Activated CD4-positive, alpha-beta T cell treated with anti-CD3 and anti-CD28 coated beads, Interleukin-2, amount 50 U/mL, for 48 hours (primary cell): ENCODE measurements around the gene OR5A2.
"Not testable (repeated sequence)": the region's sequence is repeated elsewhere in the genome, so short reads cannot be mapped to it uniquely, and the experiment has no call there.

Experiments
- DNase-seq, 2 experiments: peaks; one replicate each; pipeline ENCODE4 v3.0.0-alpha.2; 2020

OR5A2 gene

GRCh38 chr11:59426361-59427067 is at the start of gene OR5A2:
Gene OR5A2, minus strand, starts transcription at chr11:59426413. Its CDS starts 3,460 bp downstream, at chr11:59422953.
- no peak for DNase-seq

GRCh38 chr11:59475176-59475575 is 49.0 kb upstream of the OR5A2 start:
- no peak for DNase-seq

GRCh38 chr11:59473015-59473414 is 46.8 kb upstream of the OR5A2 start, which contains the start of gene OR4D10:
Gene OR4D10, plus strand, starts transcription at chr11:59473315. Its CDS starts 4,115 bp downstream, at chr11:59477430.
- no peak for DNase-seq

GRCh38 chr11:59463190-59463641 is 37.0 kb upstream of the OR5A2 start:
- no peak for DNase-seq

DNA sequence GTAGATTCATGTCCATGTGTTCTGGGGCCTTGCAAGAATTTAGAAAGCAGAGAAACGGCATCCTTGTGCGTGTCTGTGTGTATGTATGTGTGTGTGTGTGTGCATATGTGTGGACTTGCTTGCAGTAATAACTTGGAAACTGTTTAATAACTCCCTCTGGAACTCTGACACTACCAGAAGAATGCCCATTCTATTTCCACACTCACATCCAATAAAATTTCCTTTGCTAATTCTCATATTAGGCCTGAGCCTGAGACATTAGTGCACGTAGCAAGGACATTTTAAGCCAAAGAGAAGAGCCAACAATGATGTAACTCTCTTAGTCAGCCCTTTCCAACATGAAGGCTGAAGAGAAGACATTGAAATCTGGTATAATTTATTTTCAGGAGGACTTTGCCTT is 33.7 kb upstream of the OR5A2 start:
- no peak for DNase-seq

GRCh38 chr11:59456661-59457060 is 30.4 kb upstream of the OR5A2 start, which contains the start of gene OR4D6:
Gene OR4D6, plus strand, starts transcription at chr11:59456961. Its CDS starts 0 bp downstream, at chr11:59456961.
- no peak for DNase-seq

DNA sequence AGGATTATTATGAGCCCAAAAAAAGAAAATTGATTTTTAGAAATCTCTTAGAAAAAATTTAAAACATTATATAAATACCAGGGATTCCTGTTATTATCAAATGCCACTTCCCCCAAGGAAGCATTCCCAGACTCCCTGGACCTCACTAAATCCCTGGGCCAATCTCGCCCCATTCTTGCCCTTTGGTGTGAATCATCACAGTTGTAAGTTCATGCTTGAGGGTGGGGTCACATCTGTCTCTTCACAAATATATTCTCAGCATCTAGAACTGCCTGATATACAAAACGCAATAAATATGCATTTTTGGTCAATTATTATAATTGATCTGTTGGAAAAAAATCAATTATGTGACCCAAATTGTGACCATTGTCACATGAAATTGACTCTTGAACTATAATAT is 22.3 kb upstream of the OR5A2 start:
- no peak for DNase-seq

- DNase-seq: not testable (repeated sequence)
Observed at GRCh38 chr11:59445624-59446023, 19.4 kb upstream of the OR5A2 start.

DNA sequence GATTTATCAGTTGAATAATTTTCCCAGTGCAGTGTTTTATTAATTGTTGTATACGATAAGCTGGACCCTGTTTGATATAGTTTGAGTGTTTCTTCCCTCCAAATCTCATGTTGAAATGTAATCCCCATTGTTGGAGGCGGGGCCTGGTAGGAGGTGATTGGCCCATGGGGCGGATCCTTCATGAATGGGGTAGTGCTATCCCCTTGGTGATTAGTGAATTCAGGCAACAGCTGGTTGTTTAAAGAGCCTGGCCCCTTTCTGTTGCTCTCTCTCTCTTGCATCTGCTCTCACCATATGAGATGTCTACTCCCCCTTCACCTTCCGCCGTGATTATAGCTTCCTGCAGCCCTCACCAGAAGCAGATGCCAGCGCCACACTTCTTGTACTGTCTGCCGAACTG is 11.6 kb upstream of the OR5A2 start:
- DNase-seq: no peak

GRCh38 chr11:59436169-59436568 is 10.0 kb upstream of the OR5A2 start, which contains the start of gene OR5A1:
Gene OR5A1, plus strand, starts transcription at chr11:59436469. Its CDS starts 6,700 bp downstream, at chr11:59443169.
- DNase-seq: no peak

GRCh38 chr11:59429924-59430516 is 3.8 kb upstream of the OR5A2 start:
- peak in 1 of 2 experiments; percentile 13 for DNase-seq

GRCh38 chr11:59427068-59427382 is 812 bp upstream of the OR5A2 start:
- no peak for DNase-seq

DNA sequence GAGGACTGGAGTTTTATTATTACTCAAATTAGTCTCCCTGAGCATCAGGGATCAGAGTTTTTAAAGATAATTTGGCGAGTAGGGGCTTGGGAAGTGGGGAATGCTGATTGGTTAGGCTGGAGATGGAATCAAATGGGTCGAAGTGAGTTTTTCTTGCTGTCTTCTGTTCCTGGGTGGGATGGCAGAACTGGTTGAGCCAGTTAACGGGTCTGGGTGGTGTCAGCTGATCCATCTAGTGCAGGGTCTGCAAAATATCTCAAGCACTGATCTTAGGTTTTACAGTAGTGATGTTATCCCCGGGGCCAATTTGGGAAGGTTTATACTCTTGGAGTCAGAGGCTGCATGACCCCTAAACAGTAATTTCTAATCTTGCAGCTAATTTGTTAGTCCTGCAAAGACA is 1.1 kb downstream of the OR5A2 start:
- no peak for DNase-seq

DNA sequence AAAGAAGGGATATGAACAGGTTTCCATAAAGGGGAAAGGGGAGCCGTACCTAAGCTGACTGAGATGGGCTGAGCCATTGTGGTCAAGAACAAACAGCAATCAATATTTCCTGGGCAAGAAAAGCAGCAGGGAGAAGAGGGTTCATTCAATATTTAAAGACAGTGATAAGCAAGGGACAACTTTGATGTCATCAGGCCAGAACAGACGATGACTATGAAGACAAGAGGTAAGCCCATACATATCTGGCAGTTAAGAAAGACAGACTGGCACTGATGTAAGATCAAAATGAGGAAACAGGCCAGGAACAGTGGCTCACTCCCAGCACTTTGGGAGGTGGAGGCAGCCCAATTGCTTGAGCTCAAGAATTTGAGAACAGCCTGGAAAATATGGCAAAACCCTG is 2.4 kb downstream of the OR5A2 start:
- no peak for DNase-seq

DNA sequence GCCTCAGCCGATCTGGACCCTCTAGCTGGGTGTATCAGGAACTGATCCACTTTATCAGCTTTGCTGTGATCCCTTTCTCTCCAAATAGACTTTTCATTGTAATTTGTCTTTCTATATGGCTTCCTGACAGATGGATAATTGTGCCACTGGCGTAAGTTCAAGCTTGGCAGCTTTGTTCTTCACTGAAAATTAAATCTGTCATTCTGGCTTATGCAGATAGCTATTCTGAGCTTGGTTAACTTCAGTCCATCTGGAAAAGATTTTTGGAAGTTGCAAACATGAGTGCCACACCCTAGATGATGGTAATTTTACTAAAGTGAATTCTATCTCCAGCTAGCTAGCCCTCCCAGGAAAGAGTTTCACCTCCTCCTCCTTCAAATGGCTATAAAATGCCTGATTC is 8.1 kb downstream of the OR5A2 start:
- no peak for DNase-seq

- DNase-seq: no peak
Observed at GRCh38 chr11:59417023-59417422, 9.2 kb downstream of the OR5A2 start.

GRCh38 chr11:59416613-59417012 is 9.6 kb downstream of the OR5A2 start:
- DNase-seq: no peak

DNA sequence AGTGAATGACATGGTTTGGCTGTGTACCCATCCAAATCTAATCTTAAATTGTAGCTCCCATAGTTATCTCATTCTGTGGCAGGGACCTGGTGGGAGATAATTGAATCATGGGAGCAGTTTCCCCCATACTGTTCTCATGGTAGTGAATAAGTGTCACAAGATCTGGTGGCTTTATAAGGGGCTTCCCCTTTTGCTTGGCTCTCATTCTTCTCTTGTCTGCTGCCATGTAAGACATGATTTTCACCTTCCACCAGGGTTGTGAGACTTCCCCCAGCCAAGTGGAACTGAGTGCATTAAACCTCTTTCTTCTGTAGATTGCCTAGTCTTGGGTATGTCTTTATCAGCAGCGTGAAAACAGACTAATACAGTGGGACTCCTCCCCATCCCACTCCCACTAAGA is 11.1 kb downstream of the OR5A2 start:
- no peak for DNase-seq

DNA sequence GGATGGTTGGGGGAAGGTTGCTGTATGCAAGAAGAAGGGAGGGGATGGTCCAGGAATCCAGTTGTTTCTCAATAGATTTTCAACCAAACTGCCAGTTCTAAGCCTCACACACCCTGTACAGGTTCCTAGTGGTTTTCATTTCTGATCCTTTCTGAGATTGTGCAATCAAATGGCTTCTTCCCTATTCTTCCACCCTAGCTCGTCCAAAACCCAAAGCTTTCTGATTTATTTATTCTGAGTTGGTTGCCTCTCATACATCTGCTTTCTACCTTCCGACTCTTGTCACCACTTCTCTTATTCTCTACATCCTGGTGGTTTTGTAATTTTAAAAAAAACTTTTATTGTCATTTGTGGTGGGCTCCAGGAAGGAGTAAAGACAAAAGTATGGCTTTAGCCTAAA is 12.6 kb downstream of the OR5A2 start:
- DNase-seq: no peak

DNA sequence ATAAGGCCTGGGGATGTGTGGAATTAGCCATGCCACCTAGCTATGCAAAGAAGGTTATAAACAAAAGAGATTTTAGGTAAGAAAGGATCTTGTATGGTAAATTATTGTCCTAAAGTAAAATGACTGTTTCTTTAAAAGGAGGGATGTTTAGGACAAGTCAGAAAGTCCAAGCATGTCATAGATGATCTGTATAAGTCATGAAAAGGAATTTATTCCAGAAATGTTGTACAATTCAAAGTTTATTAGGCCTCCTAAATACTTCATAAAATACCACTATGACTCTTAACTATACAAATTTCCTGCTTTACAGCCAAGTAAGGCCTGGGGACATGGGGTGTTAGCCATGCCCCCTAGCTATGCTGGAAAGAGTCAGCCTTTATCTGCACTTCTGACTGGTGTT is 22.7 kb downstream of the OR5A2 start:
- no peak for DNase-seq

- DNase-seq: no peak
Observed at GRCh38 chr11:59401262-59401552, 25.0 kb downstream of the OR5A2 start.

DNA sequence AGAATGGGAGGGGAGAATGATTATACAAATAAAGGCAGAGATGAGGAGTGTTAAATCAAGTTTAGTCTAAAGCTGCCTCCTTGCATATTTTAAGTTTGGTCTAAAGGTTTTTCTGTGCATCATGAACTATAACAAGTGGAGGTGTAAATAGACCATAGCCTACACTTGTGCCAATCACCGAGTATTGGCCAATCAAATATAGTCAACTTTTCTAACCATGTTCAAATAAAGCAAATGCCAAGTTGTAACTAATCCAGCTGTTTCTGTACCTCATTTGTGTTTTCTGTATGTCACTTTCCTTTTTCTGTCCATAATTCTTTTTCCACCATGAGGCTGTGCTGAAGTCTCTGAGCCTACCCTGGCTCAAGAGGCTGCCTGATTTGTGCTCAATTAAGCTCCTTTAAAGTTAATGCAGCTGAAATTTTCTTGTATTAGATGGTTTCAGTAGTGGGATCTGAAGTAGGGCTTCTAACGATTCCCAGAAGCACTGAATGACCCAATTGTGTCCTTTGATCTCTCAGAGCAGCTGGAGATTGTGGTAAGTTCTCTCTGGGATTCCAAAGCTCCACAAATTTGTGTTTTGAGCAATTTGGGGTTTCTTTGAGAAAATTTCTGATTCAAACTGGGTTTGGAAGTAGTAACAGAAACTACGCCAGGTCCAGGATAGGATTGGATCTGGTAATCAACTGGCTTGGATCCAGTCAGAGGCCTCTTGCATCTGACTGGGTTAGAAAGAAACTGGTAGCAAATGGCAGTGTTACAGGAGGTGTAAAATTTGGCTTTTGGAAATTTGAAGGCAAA is 25.6 kb downstream of the OR5A2 start:
- DNase-seq: no peak

- DNase-seq: no peak
Observed at GRCh38 chr11:59394186-59394585, 32.0 kb downstream of the OR5A2 start.
